CD14-positive monocyte (primary cell): ENCODE data around the gene RFC2. TPM values are rescaled to one million over a fixed set of nuclear protein-coding genes. Genes with fewer than 3 reads are reported as not detected.
"Not testable (repeated sequence)": the region's sequence is repeated elsewhere in the genome, so short reads cannot be mapped to it uniquely, and the experiment has no call there.

ENCODE experiments used
- DNase-seq, 3 donors: peaks; one replicate each; pipeline ENCODE4 v3.0.0-alpha.2; 2011 to 2022
- H2AFZ ChIP-seq: 2 replicates; pipeline ENCODE4 v1.6.0; 2012; ENCODE audit warnings: mild to moderate bottlenecking, low read depth, low read length, inconsistent platforms; ENCODE audit not compliant: insufficient read depth, poor library complexity, severe bottlenecking
- H3K27ac ChIP-seq, 2 donors: 1 replicate in 1 of 2; 2 replicates in 1 of 2; pipeline ENCODE4 v1.5.1; 2012 to 2013; ENCODE audit warnings: low read length in 2 of 2, control low read depth in 1 of 2, inconsistent platforms in 1 of 2, low read depth in 1 of 2, mild to moderate bottlenecking in 1 of 2
- H3K27me3 ChIP-seq, 2 donors: one replicate each; pipeline versions ENCODE4 v1.6.0 to v1.6.1; 2011 to 2013; ENCODE audit warnings: low read length in 2 of 2; ENCODE audit not compliant: control insufficient read depth in 2 of 2, insufficient read depth in 2 of 2
- H3K36me3 ChIP-seq, 2 donors: replicated peaks in 1 of 2; 1 replicate in 1 of 2; 2 replicates in 1 of 2; pipeline versions ENCODE4 v1.5.1 to v1.6.1; 2012 to 2013; ENCODE audit warnings: low read length in 2 of 2, control low read depth in 1 of 2, inconsistent platforms in 1 of 2, mild to moderate bottlenecking in 1 of 2; ENCODE audit not compliant: insufficient read depth in 2 of 2, control insufficient read depth in 1 of 2
- H3K4me1 ChIP-seq, 2 donors: 1 replicate in 1 of 2; 2 replicates in 1 of 2; pipeline versions ENCODE4 v1.5.1 to v1.6.1; 2012 to 2013; ENCODE audit warnings: low read length in 2 of 2, control low read depth in 1 of 2, inconsistent platforms in 1 of 2, mild to moderate bottlenecking in 1 of 2, moderate library complexity in 1 of 2; ENCODE audit not compliant: insufficient read depth in 2 of 2, control insufficient read depth in 1 of 2
- H3K4me2 ChIP-seq: replicated peaks from 2 replicates; pipeline ENCODE3; 2012; ENCODE audit warnings: low read length, moderate library complexity, mild to moderate bottlenecking; ENCODE audit not compliant: poor library complexity, severe bottlenecking; ENCODE audit errors: extremely low read depth
- H3K4me3 ChIP-seq, 3 experiments: fragments of 200-600 bp in 1 of 3; sonication (generic) in 1 of 3; replicated peaks in 1 of 3; 1 replicate in 2 of 3; 2 replicates in 1 of 3; pipeline ENCODE4 v1.5.1; 2011 to 2013; ENCODE audit warnings: low read length in 3 of 3, mild to moderate bottlenecking in 3 of 3, control low read depth in 2 of 3, low read depth in 2 of 3, inconsistent platforms in 1 of 3, moderate library complexity in 1 of 3
- H3K79me2 ChIP-seq: 2 replicates; pipeline ENCODE4 v1.6.0; 2012; ENCODE audit warnings: mild to moderate bottlenecking, control low read depth, inconsistent platforms, low read length, moderate library complexity; ENCODE audit not compliant: insufficient read depth
- H3K9ac ChIP-seq: 2 replicates; pipeline ENCODE4 v1.6.0; 2017; ENCODE audit warnings: low read length, mild to moderate bottlenecking; ENCODE audit not compliant: insufficient read depth, poor library complexity, severe bottlenecking
- H3K9me3 ChIP-seq, 2 donors: replicated peaks in 1 of 2; 1 replicate in 1 of 2; 2 replicates in 1 of 2; pipeline versions ENCODE4 v1.5.1 to v1.6.1; 2012 to 2013; ENCODE audit warnings: low read length in 2 of 2, control low read depth in 1 of 2; ENCODE audit not compliant: control insufficient read depth in 1 of 2, insufficient read depth in 1 of 2
- H4K20me1 ChIP-seq: 2 replicates; pipeline ENCODE4 v1.6.0; 2012; ENCODE audit warnings: mild to moderate bottlenecking, low read length, control low read depth, moderate library complexity; ENCODE audit not compliant: insufficient read depth
- H3K27ac Mint-ChIP-seq, 7 donors: one replicate each; pipeline ENCODE4 v1.8.0; 2020; ENCODE audit warnings: mild to moderate bottlenecking in 7 of 7, mixed read lengths in 7 of 7, moderate library complexity in 6 of 7, inconsistent platforms in 2 of 7
- H3K27me3 Mint-ChIP-seq, 3 donors: one replicate each; pipeline ENCODE4 v1.8.0; 2021 to 2022; ENCODE audit warnings: low read depth in 3 of 3, mild to moderate bottlenecking in 3 of 3, mixed read lengths in 3 of 3, moderate library complexity in 3 of 3, inconsistent platforms in 1 of 3
- H3K36me3 Mint-ChIP-seq, 2 donors: one replicate each; pipeline ENCODE4 v1.8.0; 2020; ENCODE audit warnings: mixed read lengths in 2 of 2, inconsistent platforms in 1 of 2, mild to moderate bottlenecking in 1 of 2
- H3K4me1 Mint-ChIP-seq: one replicate; pipeline ENCODE4 v1.8.0; 2020; ENCODE audit warnings: mild to moderate bottlenecking, mixed read lengths
- H3K4me3 Mint-ChIP-seq, 2 donors: one replicate each; pipeline ENCODE4 v1.8.0; 2020; ENCODE audit warnings: mild to moderate bottlenecking in 2 of 2, mixed read lengths in 2 of 2, moderate library complexity in 1 of 2
- H3K9me3 Mint-ChIP-seq, 7 donors: one replicate each; pipeline ENCODE4 v1.8.0; 2020 to 2022; ENCODE audit warnings: mixed read lengths in 7 of 7, mild to moderate bottlenecking in 6 of 7, moderate library complexity in 6 of 7, inconsistent platforms in 2 of 7
- CTCF ChIP-seq: fragments of 200-600 bp; IDR thresholded peaks from one replicate; pipeline ENCODE4 v1.8.0; 2022; ENCODE audit warnings: antibody characterized with exemption, mild to moderate bottlenecking
- WGBS: methylation state at CpG from one replicate; pipeline ENCODE4 v1.1.5; 2013; ENCODE audit warnings: missing lambda C conversion rate; ENCODE audit not compliant: insufficient coverage; 5-methylcytosine and 5-hydroxymethylcytosine counted together
- intact Hi-C, 2 donors: fragments of 100-400 bp; cut with micrococcal nuclease; formaldehyde crosslinking; loops; one replicate each; pipeline versions ENCODE4 v1.15.0 to v1.15.1; 2023
- polyA plus RNA-seq, 3 donors: library from polyadenylated mRNA; depleted of rRNA in 1 of 3; unstranded in 2 of 3; stranded (reverse) in 1 of 3; fragments of 300-500 nt in 2 of 3; fragments of >200 nt in 1 of 3; fragmentation: Illumina TruSeq in 2 of 3; gene quantifications; 1 replicate in 2 of 3; 2 replicates in 1 of 3; pipeline ENCODE4 v1.2.3, GENCODE V29; 2012 to 2021

The RFC2 gene
- polyA plus RNA-seq, 3 donors = 12.8 to 42.1 (median 33.5) TPM

- Histone ChIP-seq H3K9me3 (no peaks in the 10 kb centered on the region), H2AFZ (no peak overlapping the region), H3K27me3 (no peaks in the 10 kb centered on the region), H3K27ac (peak overlapping the region; percentile 85 to 94), H4K20me1 (peaks cover 58% of the 10 kb centered on the region), H3K36me3 (peaks cover 32 to 39% of the 10 kb centered on the region in 2 donors), H3K4me3 (peak overlapping the region in 1 of 3 experiments; percentile 41), H3K4me1 (peaks cover 73 to 77% of the 10 kb centered on the region in 2 donors), H3K9ac (no peak overlapping the region), H3K79me2 (peaks cover 93% of the 10 kb centered on the region), H3K4me2 (peak overlapping the region; percentile 38)
- peaks cover 72% of the 10 kb centered on the region for H3K4me1 Mint-ChIP-seq
- intact Hi-C loops = no loop called here
- DNase-seq = no peak
- H3K36me3 Mint-ChIP-seq = peaks cover 32 to 61% of the 10 kb centered on the region in 2 donors
- no peak overlapping the region for H3K4me3 Mint-ChIP-seq
- no peaks in the 10 kb centered on the region for H3K9me3 Mint-ChIP-seq
- H3K27ac Mint-ChIP-seq = peak overlapping the region; percentile 45 to 95 (median 87)
- 84% methylated on average over 18 of the region's 21 CpGs for WGBS
- H3K27me3 Mint-ChIP-seq = no peaks in the 10 kb centered on the region
- no peak for TF ChIP-seq CTCF
Observed at GRCh38 chr7:74214816-74215630, 39.2 kb downstream of the RFC2 start.

- Histone ChIP-seq H3K4me3 (peak overlapping the region in 2 of 3 experiments; percentile 8 to 98), H2AFZ (no peak overlapping the region), H3K9me3 (no peaks in the 10 kb centered on the region), H3K27me3 (no peaks in the 10 kb centered on the region), H3K27ac (peak overlapping the region; percentile 19 to 99), H3K4me2 (peak overlapping the region; percentile 72), H3K79me2 (peaks cover 89% of the 10 kb centered on the region), H3K36me3 (peaks cover 21 to 23% of the 10 kb centered on the region in 2 donors), H3K4me1 (peaks cover 62 to 68% of the 10 kb centered on the region in 2 donors), H3K9ac (peak overlapping the region; percentile 47), H4K20me1 (peaks cover 41% of the 10 kb centered on the region)
- peaks cover 0 to 2% (median 0%) of the 10 kb centered on the region in 7 donors for H3K9me3 Mint-ChIP-seq
- peak; percentile 57 to 87 (median 65) for DNase-seq
- peaks cover 19 to 41% of the 10 kb centered on the region in 2 donors for H3K36me3 Mint-ChIP-seq
- intact Hi-C loops = no loop called here
- H3K27ac Mint-ChIP-seq = peak overlapping the region; percentile 80 to 93 (median 85)
- 47% methylated on average over 10 of the region's 11 CpGs for WGBS
- H3K27me3 Mint-ChIP-seq = no peaks in the 10 kb centered on the region
- H3K4me3 Mint-ChIP-seq = peak overlapping the region; percentile 66 to 86
- TF ChIP-seq CTCF = no peak
- H3K4me1 Mint-ChIP-seq = peaks cover 64% of the 10 kb centered on the region
Observed at GRCh38 chr7:74212661-74213060, 41.5 kb downstream of the RFC2 start.

- peaks cover 58% of the 10 kb centered on the region for H3K4me1 Mint-ChIP-seq
- H3K9me3 Mint-ChIP-seq, DNase-seq, H2AFZ ChIP-seq, H3K27ac Mint-ChIP-seq, H3K4me2 ChIP-seq, H3K36me3 ChIP-seq, H3K27ac ChIP-seq, H3K36me3 Mint-ChIP-seq, H3K4me3 ChIP-seq, H3K27me3 ChIP-seq, H3K27me3 Mint-ChIP-seq, H3K9me3 ChIP-seq, H3K9ac ChIP-seq, H3K4me3 Mint-ChIP-seq: not testable (repeated sequence)
- H3K4me1 ChIP-seq = peaks cover 51 to 59% of the 10 kb centered on the region in 2 donors
- WGBS = 100% methylated on average over 3 of the region's 7 CpGs
- peaks cover 10% of the 10 kb centered on the region for H4K20me1 ChIP-seq
- peaks cover 59% of the 10 kb centered on the region for H3K79me2 ChIP-seq
- intact Hi-C loops = loop anchor here (2.0 to 5.0 kb wide), 3 partner anchors 15 to 79 kb away; partner anchors contain the start of gene CLIP2 (in 1 of the 2)
Observed at GRCh38 chr7:74208241-74208640, 46.0 kb downstream of the RFC2 start.
